ENCODE measurements around the gene ACSBG1. TPM values are rescaled to one million over a fixed set of nuclear protein-coding genes. Genes with fewer than 3 reads are reported as not detected.

The ACSBG1 gene
- total and polyA plus RNA-seq, 10 of the 15 experiments (the other 5 are each of a cell fraction or from before 2014, with no cell fraction given), result 0.11 to 0.75 (median 0.42) TPM

GRCh38 chr15:78255421-78256043 lies 21.2 kb upstream of the ACSBG1 start:
- intact Hi-C loops (cut with micrococcal nuclease; ENCODE audit: unreplicated experiment) (no loop called here), in situ Hi-C loops (cut with MboI) (no loop called here)
- POLR2A ChIA-PET, result no interaction called here
- Histone ChIP-seq H3K9me3 (replicated peaks; ENCODE audit: control insufficient read depth, insufficient read depth, low read length) (no peaks in the 10 kb centered on the region), H3K27ac (ENCODE audit: control insufficient read depth, insufficient read depth) (no peak overlapping the region), H3K9ac (ENCODE audit: control insufficient read depth, insufficient read depth, low read length) (no peak overlapping the region), H3K79me2 (ENCODE audit: control insufficient read depth, insufficient read depth, low read length) (no peaks in the 10 kb centered on the region), H3K27me3 (replicated peaks in 1 of 2; ENCODE audit: control insufficient read depth in 2 of 2, insufficient read depth in 2 of 2, low read length in 1 of 2) (no peaks in the 10 kb centered on the region), H3K4me2 (ENCODE audit: control insufficient read depth, insufficient read depth) (no peak overlapping the region), H4K20me1 (ENCODE audit: control insufficient read depth, insufficient read depth) (no peaks in the 10 kb centered on the region), H3K36me3 (ENCODE audit: control insufficient read depth in 2 of 2, insufficient read depth in 2 of 2, low read length in 1 of 2) (no peaks in the 10 kb centered on the region), H3K4me3 (no peak overlapping the region), H2AFZ (ENCODE audit: control insufficient read depth, low read depth, low read length) (no peak overlapping the region), H3K4me1 (ENCODE audit: control insufficient read depth, insufficient read depth, low read length) (no peaks in the 10 kb centered on the region)
- FAIRE-seq (no peak), DNase-seq (ENCODE audit: low read depth, low spot score) (no peak), ATAC-seq (no peak)
- CTCF ChIA-PET, result no interaction called here
- 75% methylated on average over 1 of the region's 1 CpG for WGBS (ENCODE audit: insufficient coverage, insufficient replicate concordance, low lambda C conversion rate, missing lambda C conversion rate)
- SMC1A ChIA-PET (ENCODE audit: uncharacterized antibody, unreplicated experiment), result no interaction called here
- BruUV-seq (replicated peaks), result no TSS peak
- no peak for TF ChIP-seq ZBTB4 (CRISPR knock-in tag; IDR thresholded peaks at IDR 0.05)
- no peak for TF ChIP-seq CTCF (IDR thresholded peaks at IDR 0.05 in 2 of 3, conservative IDR thresholded peaks at IDR 0.05 in 1 of 3; ENCODE audit: control insufficient read depth in 2 of 3, extremely low read depth in 1 of 3, insufficient read depth in 1 of 3, low read depth in 3 of 3, low read length in 3 of 3)
- TF ChIP-seq FOXM1 (IDR thresholded peaks at IDR 0.05; ENCODE audit: low read depth, low read length), result no peak
- no peak for TF ChIP-seq IKZF1 (conservative IDR thresholded peaks at IDR 0.05)
- no peak for TF ChIP-seq RAD51 (IDR thresholded peaks at IDR 0.05)
- no peak for TF ChIP-seq NR2C2 (IDR thresholded peaks at IDR 0.05; ENCODE audit: borderline replicate concordance, control insufficient read depth, insufficient read length, low read depth)
- no peak for TF ChIP-seq STAT1 (conservative IDR thresholded peaks at IDR 0.05)
- no peak for TF ChIP-seq DPF2 (IDR thresholded peaks at IDR 0.05)
- TF ChIP-seq NFXL1 (IDR thresholded peaks at IDR 0.05; ENCODE audit: borderline replicate concordance), result no peak
- no peak for TF ChIP-seq YBX1 (IDR thresholded peaks at IDR 0.05)
- no peak for TF ChIP-seq CEBPZ (IDR thresholded peaks at IDR 0.05; ENCODE audit: low read depth, low read length)
- RAD21 ChIA-PET (ENCODE audit: unreplicated experiment), result no interaction called here

All from GM12878 (cell line).